Nephron progenitor cell (in vitro differentiated cells): ENCODE measurements around the gene PLEKHJ1.
A peak's percentile ranks its signal among the peaks of the same experiment; 100 is the strongest.

Experiments used
- DNase-seq: peaks from one replicate; pipeline ENCODE4 v3.0.0; 2021
- H3K27ac Mint-ChIP-seq: 2 replicates; pipeline ENCODE4 v1.8.0; 2021; ENCODE audit warnings: mild to moderate bottlenecking, moderate library complexity, mixed read lengths
- H3K27me3 Mint-ChIP-seq: 2 replicates; pipeline ENCODE4 v1.8.0; 2021; ENCODE audit warnings: mild to moderate bottlenecking, low read depth, mixed read lengths; ENCODE audit not compliant: poor library complexity
- H3K36me3 Mint-ChIP-seq: 2 replicates; pipeline ENCODE4 v1.8.0; 2021; ENCODE audit warnings: low read depth, mixed read lengths
- H3K4me1 Mint-ChIP-seq: 2 replicates; pipeline ENCODE4 v1.8.0; 2021; ENCODE audit warnings: mixed read lengths
- H3K4me3 Mint-ChIP-seq: 2 replicates; pipeline ENCODE4 v1.8.0; 2021; ENCODE audit warnings: mild to moderate bottlenecking, moderate library complexity, mixed read lengths
- H3K9me3 Mint-ChIP-seq: 2 replicates; pipeline ENCODE4 v1.8.0; 2021; ENCODE audit warnings: mild to moderate bottlenecking, moderate library complexity, mixed read lengths
- CTCF ChIP-seq: fragments of 200-600 bp; sonication (generic); IDR thresholded peaks from 2 replicates; pipeline ENCODE4 v1.5.0; 2021; ENCODE audit warnings: antibody characterized with exemption

The PLEKHJ1 gene

GRCh38 chr19:2187159-2187558 is 49.0 kb downstream of the PLEKHJ1 start:
- peaks cover 42% of the 10 kb centered on the region for H3K36me3 Mint-ChIP-seq
- no peaks in the 10 kb centered on the region for H3K27me3 Mint-ChIP-seq
- H3K4me3 Mint-ChIP-seq, result no peak overlapping the region
- no peaks in the 10 kb centered on the region for H3K9me3 Mint-ChIP-seq
- peaks cover 29% of the 10 kb centered on the region for H3K4me1 Mint-ChIP-seq
- H3K27ac Mint-ChIP-seq, result peak overlapping the region; percentile 87
- TF ChIP-seq CTCF, result no peak
- DNase-seq, result no peak

GRCh38 chr19:2186071-2186846 is 49.9 kb downstream of the PLEKHJ1 start:
- no peaks in the 10 kb centered on the region for H3K9me3 Mint-ChIP-seq
- no peak for DNase-seq
- no peak for TF ChIP-seq CTCF
- H3K4me1 Mint-ChIP-seq, result peaks cover 29% of the 10 kb centered on the region
- no peaks in the 10 kb centered on the region for H3K27me3 Mint-ChIP-seq
- peaks cover 38% of the 10 kb centered on the region for H3K36me3 Mint-ChIP-seq
- H3K27ac Mint-ChIP-seq, result peak overlapping the region; percentile 96
- no peak overlapping the region for H3K4me3 Mint-ChIP-seq

GRCh38 chr19:2185734-2186070 is 50.4 kb downstream of the PLEKHJ1 start:
- TF ChIP-seq CTCF, result no peak
- Mint-ChIP-seq H3K9me3 (no peaks in the 10 kb centered on the region), H3K27me3 (no peaks in the 10 kb centered on the region), H3K4me1 (peaks cover 29% of the 10 kb centered on the region), H3K36me3 (peaks cover 36% of the 10 kb centered on the region), H3K27ac (peak overlapping the region; percentile 96), H3K4me3 (no peak overlapping the region)
- DNase-seq, result no peak

GRCh38 chr19:2184422-2184975 is 51.6 kb downstream of the PLEKHJ1 start:
- Mint-ChIP-seq H3K27ac (peak overlapping the region; percentile 59), H3K36me3 (peaks cover 40% of the 10 kb centered on the region), H3K9me3 (no peaks in the 10 kb centered on the region), H3K4me1 (peaks cover 40% of the 10 kb centered on the region), H3K27me3 (no peaks in the 10 kb centered on the region), H3K4me3 (no peak overlapping the region)
- no peak for DNase-seq
- TF ChIP-seq CTCF, result no peak
